HG03460 (cell line): Measurements from ENCODE around the gene ANGPTL5.
"Not testable (repeated sequence)": the region's sequence is repeated elsewhere in the genome, so short reads cannot be mapped to it uniquely, and the experiment has no call there.

Experiments
- ATAC-seq: cut with Tn5 transposase; IDR thresholded peaks from one replicate; pipeline ENCODE4 v1.9.1; 2021; ENCODE audit not compliant: unreplicated experiment

Gene ANGPTL5

GRCh38 chr11:101916422-101916821 lies at the start of gene ANGPTL5:
ANGPTL5 (minus strand) TSS chr11:101916522; CDS start chr11:101907909, 8,613 bp downstream.
- ATAC-seq: no peak

GRCh38 chr11:101964200-101964599 lies 47.9 kb upstream of the ANGPTL5 start:
- not testable (repeated sequence) for ATAC-seq

- no peak for ATAC-seq
Observed at GRCh38 chr11:101960231-101960630, 43.9 kb upstream of the ANGPTL5 start.

- no peak for ATAC-seq
Observed at GRCh38 chr11:101955701-101956100, 39.4 kb upstream of the ANGPTL5 start.

GRCh38 chr11:101955278-101955677 lies 39.0 kb upstream of the ANGPTL5 start:
- no peak for ATAC-seq

- ATAC-seq: no peak
Observed at GRCh38 chr11:101949680-101950220, 33.4 kb upstream of the ANGPTL5 start.

- no peak for ATAC-seq
Observed at GRCh38 chr11:101945448-101945847, 29.1 kb upstream of the ANGPTL5 start.

GRCh38 chr11:101944923-101945322 lies 28.6 kb upstream of the ANGPTL5 start:
- no peak for ATAC-seq

GRCh38 chr11:101940901-101941520 lies 24.7 kb upstream of the ANGPTL5 start:
- ATAC-seq: no peak

- no peak for ATAC-seq
Observed at GRCh38 chr11:101931692-101932091, 15.4 kb upstream of the ANGPTL5 start.

GRCh38 chr11:101929294-101929915 lies 13.1 kb upstream of the ANGPTL5 start:
- no peak for ATAC-seq

GRCh38 chr11:101923554-101923953 lies 7.2 kb upstream of the ANGPTL5 start:
- no peak for ATAC-seq

GRCh38 chr11:101920992-101921391 lies 4.7 kb upstream of the ANGPTL5 start:
- no peak for ATAC-seq

GRCh38 chr11:101917226-101917625 lies 904 bp upstream of the ANGPTL5 start:
- no peak for ATAC-seq

GRCh38 chr11:101915791-101916291 lies 481 bp downstream of the ANGPTL5 start:
- peak; percentile 27 for ATAC-seq

- ATAC-seq: peak; percentile 100
Observed at GRCh38 chr11:101914738-101915426, 1.4 kb downstream of the ANGPTL5 start, which contains the start of gene CEP126. CEP126 (plus strand) TSS chr11:101915010; CDS start chr11:101915285, 275 bp downstream.

GRCh38 chr11:101914341-101914737 lies 2.0 kb downstream of the ANGPTL5 start:
- no peak for ATAC-seq

GRCh38 chr11:101913656-101914055 lies 2.7 kb downstream of the ANGPTL5 start:
- no peak for ATAC-seq

- ATAC-seq: no peak
Observed at GRCh38 chr11:101912823-101913284, 3.5 kb downstream of the ANGPTL5 start.

GRCh38 chr11:101909087-101909486 lies 7.2 kb downstream of the ANGPTL5 start:
- no peak for ATAC-seq

- no peak for ATAC-seq
Observed at GRCh38 chr11:101907815-101908214, 8.5 kb downstream of the ANGPTL5 start.
